Subcutaneous abdominal adipose tissue (tissue), 5 donors: ENCODE measurements around the gene TTLL6.
"Not testable (repeated sequence)": the region's sequence is repeated elsewhere in the genome, so short reads cannot be mapped to it uniquely, and the experiment has no call there.

Experiments used
- H3K27ac ChIP-seq: one replicate; pipeline ENCODE4 v1.7.0; 2013; ENCODE audit warnings: low read depth, mild to moderate bottlenecking, inconsistent platforms, low read length, moderate library complexity
- H3K27me3 ChIP-seq, 5 donors: one replicate each; pipeline ENCODE4 v1.7.0; 2013; ENCODE audit warnings: low read length in 5 of 5, inconsistent platforms in 1 of 5; ENCODE audit not compliant: control insufficient read depth in 5 of 5, insufficient read depth in 4 of 5
- H3K36me3 ChIP-seq, 5 donors: one replicate each; pipeline ENCODE4 v1.7.0; 2013; ENCODE audit warnings: low read length in 5 of 5; ENCODE audit not compliant: control insufficient read depth in 5 of 5, insufficient read depth in 5 of 5
- H3K4me1 ChIP-seq, 5 donors: one replicate each; pipeline ENCODE4 v1.7.0; 2013; ENCODE audit warnings: low read length in 5 of 5, mild to moderate bottlenecking in 3 of 5, moderate library complexity in 1 of 5; ENCODE audit not compliant: control insufficient read depth in 5 of 5, insufficient read depth in 5 of 5
- H3K4me3 ChIP-seq, 5 donors: one replicate each; pipeline ENCODE4 v1.7.0; 2013; ENCODE audit warnings: low read length in 5 of 5, low read depth in 1 of 5
- H3K9ac ChIP-seq, 5 donors: one replicate each; pipeline ENCODE4 v1.7.0; 2013; ENCODE audit warnings: low read length in 5 of 5, mild to moderate bottlenecking in 4 of 5, moderate library complexity in 3 of 5
- H3K9me3 ChIP-seq, 5 donors: one replicate each; pipeline ENCODE4 v1.7.0; 2013; ENCODE audit warnings: low read length in 5 of 5; ENCODE audit not compliant: control insufficient read depth in 5 of 5
- donor health status: healthy.
- donor health status: healthy.
- donor health status: healthy.
- donor health status: healthy.
- donor health status: healthy.

TTLL6 gene

DNA sequence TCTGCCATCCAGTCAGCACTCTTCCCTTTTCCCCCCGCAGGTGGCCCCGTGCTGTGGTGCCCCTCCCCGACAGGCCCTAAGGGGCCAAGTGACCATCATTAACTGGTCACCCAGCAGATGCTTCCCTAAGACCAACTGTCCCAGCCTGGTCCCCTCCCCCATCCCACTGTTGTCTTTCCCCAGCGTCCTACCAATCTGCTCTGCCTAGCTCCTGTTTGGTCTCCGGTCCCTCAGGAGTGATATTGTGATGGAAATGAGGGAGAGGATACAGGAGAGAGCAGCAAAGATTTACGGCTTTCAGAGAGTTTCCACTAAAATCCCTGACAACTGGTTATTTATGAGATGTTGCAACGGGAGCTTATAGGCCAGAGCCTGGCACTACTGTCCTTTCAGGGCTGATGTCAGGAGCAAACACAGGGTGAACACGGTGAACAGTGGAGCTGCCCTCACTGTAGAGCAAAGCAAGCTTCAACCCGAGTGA, 1.4 kb upstream of the TTLL6 start:
- Histone ChIP-seq H3K27me3 (peaks cover 4 to 10% (median 5%) of the 10 kb centered on the region in 5 donors), H3K36me3 (no peaks in the 10 kb centered on the region), H3K9me3 (no peaks in the 10 kb centered on the region), H3K9ac (no peak overlapping the region), H3K27ac (no peak overlapping the region), H3K4me3 (no peak overlapping the region), H3K4me1 (peaks cover 3 to 14% (median 13%) of the 10 kb centered on the region in 5 donors)

DNA sequence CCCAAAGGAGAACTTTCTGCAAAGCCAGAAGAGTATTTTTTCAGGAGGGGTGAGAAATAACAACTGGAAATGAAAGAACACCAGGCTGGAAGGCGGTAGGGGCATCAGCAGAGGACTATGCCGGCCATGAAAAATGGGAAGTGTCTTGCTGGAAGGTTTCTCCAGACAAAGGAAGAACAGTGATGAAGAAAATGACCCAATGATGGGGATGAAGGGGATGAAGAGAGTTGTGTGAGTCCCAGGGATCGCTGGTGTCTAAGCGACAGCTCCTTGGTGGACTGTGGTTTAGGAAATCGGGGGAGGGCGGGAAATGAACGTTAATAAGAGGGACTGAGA, 623 bp downstream of the TTLL6 start:
- Histone ChIP-seq H3K4me1 (peaks cover 3 to 14% (median 13%) of the 10 kb centered on the region in 5 donors), H3K9ac (peak overlapping the region in 2 of 5 donors; percentile 3 to 20), H3K36me3 (no peaks in the 10 kb centered on the region), H3K9me3 (no peaks in the 10 kb centered on the region), H3K27ac (no peak overlapping the region), H3K4me3 (peak overlapping the region in 4 of 5 donors; percentile 56 to 69 (median 58)), H3K27me3 (peaks cover 5 to 11% (median 9%) of the 10 kb centered on the region in 5 donors)

GRCh38 chr17:48815311-48815710, 1.7 kb downstream of the TTLL6 start:
- H3K27me3 ChIP-seq = peaks cover 5 to 11% (median 9%) of the 10 kb centered on the region in 5 donors
- H3K4me3 ChIP-seq = no peak overlapping the region
- H3K9ac ChIP-seq = no peak overlapping the region
- H3K4me1 ChIP-seq = peaks cover 3 to 14% (median 13%) of the 10 kb centered on the region in 5 donors
- no peak overlapping the region for H3K27ac ChIP-seq
- no peaks in the 10 kb centered on the region for H3K9me3 ChIP-seq
- no peaks in the 10 kb centered on the region for H3K36me3 ChIP-seq

- no peak overlapping the region for H3K4me3 ChIP-seq
- H3K36me3 ChIP-seq = no peaks in the 10 kb centered on the region
- no peaks in the 10 kb centered on the region for H3K9me3 ChIP-seq
- H3K27me3 ChIP-seq = peaks cover 5 to 11% (median 9%) of the 10 kb centered on the region in 5 donors
- H3K27ac ChIP-seq = no peak overlapping the region
- H3K9ac ChIP-seq = no peak overlapping the region
- H3K4me1 ChIP-seq = peaks cover 3 to 14% (median 13%) of the 10 kb centered on the region in 5 donors
Measured at GRCh38 chr17:48814504-48814903, 2.5 kb downstream of the TTLL6 start.

GRCh38 chr17:48812001-48812400, 5.0 kb downstream of the TTLL6 start:
- Histone ChIP-seq H3K36me3 (no peaks in the 10 kb centered on the region), H3K4me3 (no peak overlapping the region)

GRCh38 chr17:48809182-48809581, 7.8 kb downstream of the TTLL6 start:
- Histone ChIP-seq H3K4me1 (peaks cover 0 to 14% (median 2%) of the 10 kb centered on the region in 5 donors), H3K4me3 (no peak overlapping the region), H3K36me3 (no peaks in the 10 kb centered on the region), H3K9ac (no peak overlapping the region), H3K27ac (no peak overlapping the region), H3K27me3 (peaks cover 0 to 7% (median 3%) of the 10 kb centered on the region in 5 donors), H3K9me3 (no peaks in the 10 kb centered on the region)

More at GRCh38 chr17:48812001-48812400, 5.0 kb downstream of the TTLL6 start:
- Histone ChIP-seq H3K9me3 (no peaks in the 10 kb centered on the region), H3K27me3 (peaks cover 0 to 11% (median 3%) of the 10 kb centered on the region in 5 donors), H3K9ac (no peak overlapping the region), H3K4me1 (peaks cover 0 to 12% (median 6%) of the 10 kb centered on the region in 5 donors), H3K27ac (no peak overlapping the region)

GRCh38 chr17:48804936-48805411, 12.1 kb downstream of the TTLL6 start:
- no peak overlapping the region for H3K4me3 ChIP-seq
- peaks cover 0 to 41% (median 5%) of the 10 kb centered on the region in 5 donors for H3K4me1 ChIP-seq

DNA sequence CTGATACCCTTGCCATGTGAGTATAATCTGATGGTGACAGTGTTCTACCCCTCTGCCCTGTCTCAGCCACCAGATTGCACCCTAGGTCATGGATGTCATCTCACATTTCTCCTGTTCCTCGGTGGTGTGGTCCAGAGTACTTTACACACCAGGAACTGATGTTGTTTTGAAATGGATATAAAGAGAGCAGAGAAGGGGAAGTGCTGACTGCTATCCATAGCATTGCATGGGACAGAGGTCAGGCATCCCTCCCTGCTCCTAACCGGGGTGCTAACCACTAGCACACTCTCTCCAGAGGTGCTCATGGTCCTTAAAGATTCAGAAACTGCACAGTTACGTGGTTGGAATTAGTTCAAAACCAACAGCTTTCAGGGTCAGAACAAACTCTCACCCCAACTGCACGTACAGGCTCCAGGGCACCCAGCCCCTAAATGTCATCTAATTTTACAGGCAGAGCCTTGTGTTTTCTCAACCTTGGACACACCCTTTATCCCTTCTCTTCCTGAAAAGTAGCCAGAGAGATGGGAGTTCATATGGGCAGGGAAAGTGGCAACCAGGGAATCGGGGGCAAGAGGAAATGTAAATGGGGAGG, 16.3 kb downstream of the TTLL6 start:
- Histone ChIP-seq H3K4me1 (peaks cover 0 to 37% (median 7%) of the 10 kb centered on the region in 5 donors), H3K27ac (no peak overlapping the region), H3K4me3 (no peak overlapping the region), H3K27me3 (peaks cover 4 to 12% (median 7%) of the 10 kb centered on the region in 5 donors), H3K9ac (no peak overlapping the region), H3K36me3 (no peaks in the 10 kb centered on the region), H3K9me3 (no peaks in the 10 kb centered on the region)

More at GRCh38 chr17:48804936-48805411, 12.1 kb downstream of the TTLL6 start:
- Histone ChIP-seq H3K9me3 (no peaks in the 10 kb centered on the region), H3K9ac (no peak overlapping the region), H3K36me3 (no peaks in the 10 kb centered on the region), H3K27ac (no peak overlapping the region), H3K27me3 (peaks cover 0 to 7% (median 4%) of the 10 kb centered on the region in 5 donors)

GRCh38 chr17:48799069-48799723, 17.8 kb downstream of the TTLL6 start:
- Histone ChIP-seq H3K9ac (no peak overlapping the region), H3K27me3 (peaks cover 6 to 13% (median 10%) of the 10 kb centered on the region in 5 donors), H3K9me3 (no peaks in the 10 kb centered on the region), H3K4me3 (no peak overlapping the region), H3K27ac (no peak overlapping the region), H3K36me3 (no peaks in the 10 kb centered on the region), H3K4me1 (peaks cover 0 to 27% (median 9%) of the 10 kb centered on the region in 5 donors)

DNA sequence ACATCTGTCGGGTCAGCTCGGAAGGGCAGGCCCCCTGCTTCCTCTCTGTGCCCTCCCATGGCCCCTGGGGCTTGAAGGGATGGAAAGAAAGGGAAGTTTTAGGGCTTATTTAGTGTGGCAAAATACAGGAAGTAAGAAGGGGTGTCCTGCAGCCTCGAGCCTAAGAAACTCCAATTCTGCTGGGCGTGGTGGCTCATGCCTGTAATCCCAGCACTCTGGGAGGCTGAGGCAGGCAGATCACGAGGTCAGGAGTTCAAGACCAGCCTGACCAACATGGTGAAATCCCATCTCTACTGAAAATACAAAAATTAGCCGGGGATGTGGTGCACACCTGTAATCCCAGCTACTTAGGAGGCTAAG, 20.9 kb downstream of the TTLL6 start:
- peaks cover 8 to 20% (median 12%) of the 10 kb centered on the region in 5 donors for H3K27me3 ChIP-seq
- not testable (repeated sequence) for H3K27ac ChIP-seq, H3K9me3 ChIP-seq, H3K36me3 ChIP-seq, H3K9ac ChIP-seq, H3K4me3 ChIP-seq
- peaks cover 1 to 14% (median 8%) of the 10 kb centered on the region in 5 donors for H3K4me1 ChIP-seq
